HepG2 (cell line): ENCODE data around the gene UNC5CL. TPM values are rescaled to one million over a fixed set of nuclear protein-coding genes. Genes with fewer than 3 reads are reported as not detected.

ENCODE experiments used
- ELF1 ChIP-seq: sonication (generic); formaldehyde crosslinking; IDR thresholded peaks from 2 replicates; pipeline ENCODE4 v1.4.0; 2020; ENCODE audit warnings: missing genetic modification reagents
- IKZF4 ChIP-seq: sonication (generic); formaldehyde crosslinking; IDR thresholded peaks from 2 replicates; pipeline ENCODE4 v1.5.1; 2020; ENCODE audit warnings: borderline replicate concordance, mild to moderate bottlenecking, low read depth, missing genetic modification reagents; ENCODE audit errors: not compliant biosample characterization
- JDP2 ChIP-seq: sonication (generic); formaldehyde crosslinking; IDR thresholded peaks from 2 replicates; pipeline ENCODE4 v1.8.1; 2022; ENCODE audit warnings: missing genetic modification reagents, borderline replicate concordance
- MXI1 ChIP-seq: IDR thresholded peaks from 3 replicates; pipeline ENCODE4 v1.6.1; 2012; ENCODE audit warnings: low read depth, low read length, inconsistent platforms, borderline replicate concordance
- NPAS2 ChIP-seq: sonication (generic); formaldehyde crosslinking; IDR thresholded peaks from 2 replicates; pipeline ENCODE4 v1.8.0; 2022; ENCODE audit warnings: mild to moderate bottlenecking, missing genetic modification reagents, borderline replicate concordance
- NRL ChIP-seq: sonication (generic); formaldehyde crosslinking; IDR thresholded peaks from 2 replicates; pipeline ENCODE4 v1.5.0; 2020; ENCODE audit warnings: missing genetic modification reagents, mild to moderate bottlenecking, moderate library complexity, borderline replicate concordance
- POGK ChIP-seq: sonication (generic); formaldehyde crosslinking; conservative IDR thresholded peaks from 2 replicates; pipeline ENCODE4 v1.8.0; 2022; ENCODE audit warnings: mild to moderate bottlenecking, moderate library complexity, missing genetic modification reagents
- SOX5 ChIP-seq: IDR thresholded peaks from 2 replicates; pipeline ENCODE4 v1.6.1; 2016; ENCODE audit warnings: borderline replicate concordance
- SRF ChIP-seq: IDR thresholded peaks from 2 replicates; pipeline ENCODE4 v1.6.1; 2011; ENCODE audit warnings: mild to moderate bottlenecking, low read depth, low read length, moderate library complexity
- TRIM24 ChIP-seq: sonication (generic); formaldehyde crosslinking; IDR thresholded peaks from 2 replicates; pipeline ENCODE4 v1.8.0; 2022; ENCODE audit warnings: mild to moderate bottlenecking, missing genetic modification reagents
- ZFYVE20 ChIP-seq: sonication (generic); formaldehyde crosslinking; IDR thresholded peaks from 2 replicates; pipeline ENCODE4 v1.8.0; 2023; ENCODE audit warnings: low read depth, mild to moderate bottlenecking, moderate library complexity, missing genetic modification reagents, borderline replicate concordance
- ZHX2 ChIP-seq, 2 experiments: sonication (generic) in 1 of 2; formaldehyde crosslinking in 1 of 2; IDR thresholded peaks; 2 replicates each; pipeline versions ENCODE4 v1.6.1 to v1.9.0; 2014 to 2022; ENCODE audit warnings: antibody characterized with exemption in 1 of 2, borderline replicate concordance in 1 of 2, inconsistent platforms in 1 of 2, low read depth in 1 of 2, missing genetic modification reagents in 1 of 2
- ZMYM3 ChIP-seq: sonication (generic); formaldehyde crosslinking; IDR thresholded peaks from 2 replicates; pipeline ENCODE4 v1.5.1; 2020; ENCODE audit warnings: mild to moderate bottlenecking, missing genetic modification reagents
- ZNF512 ChIP-seq: sonication (generic); formaldehyde crosslinking; IDR thresholded peaks from 2 replicates; pipeline ENCODE4 v1.4.0; 2020; ENCODE audit warnings: mild to moderate bottlenecking, missing genetic modification reagents
- ZNF546 ChIP-seq: sonication (generic); formaldehyde crosslinking; conservative IDR thresholded peaks from 2 replicates; pipeline ENCODE4 v1.8.1; 2023; ENCODE audit warnings: mild to moderate bottlenecking, missing genetic modification reagents
- ZNF569 ChIP-seq: sonication (generic); formaldehyde crosslinking; IDR thresholded peaks from 2 replicates; pipeline ENCODE4 v1.5.0; 2020; ENCODE audit warnings: mild to moderate bottlenecking, missing genetic modification reagents, moderate library complexity, borderline replicate concordance
- ZNF772 ChIP-seq: sonication (generic); formaldehyde crosslinking; IDR thresholded peaks from 2 replicates; pipeline ENCODE4 v1.5.0; 2020; ENCODE audit warnings: mild to moderate bottlenecking, missing genetic modification reagents
- ZNF790 ChIP-seq: sonication (generic); formaldehyde crosslinking; IDR thresholded peaks from 2 replicates; pipeline ENCODE4 v1.8.0; 2022; ENCODE audit warnings: missing genetic modification reagents, mild to moderate bottlenecking, borderline replicate concordance
- polyA plus RNA-seq, 8 experiments: library from polyadenylated mRNA; depleted of rRNA in 3 of 8; stranded (reverse) in 7 of 8; unstranded in 1 of 8; fragments of >200 nt; fragmentation: Illumina TruSeq in 4 of 8; extraction: Trizol in 4 of 8; gene quantifications; 2 replicates each; pipeline versions ENCODE4 v1.2.1 to v1.2.3, GENCODE V29; 2011 to 2016; ENCODE audit warnings: low read depth in 4 of 8, missing spikeins in 1 of 8, mixed read lengths in 1 of 8; ENCODE audit not compliant: insufficient read depth in 1 of 8
- total RNA-seq, 5 experiments: library from RNA; depleted of rRNA; stranded (reverse); fragments of >200 nt; fragmentation: Illumina TruSeq; extraction: Trizol; gene quantifications; 2 replicates each; pipeline ENCODE4 v1.2.3, GENCODE V29; 2016; ENCODE audit warnings: low read depth in 1 of 5

UNC5CL gene
- total and polyA plus RNA-seq, 2 of the 13 experiments (the other 11 are each of a cell fraction or from before 2014, with no cell fraction given), result 2.4 to 2.5 TPM

GRCh38 chr6:41071923-41072835 is 33.2 kb upstream of the UNC5CL start, which contains the start of gene OARD1 (continued):
- peak; percentile 64; the same call in 1 of the 2 replicates for TF ChIP-seq ZNF772 (CRISPR knock-in tag)
- 0 out of 2 replicates have a peak, but pooled peaks have one; percentile 40 for TF ChIP-seq SRF
- TF ChIP-seq NPAS2 (CRISPR knock-in tag), result no peak
- TF ChIP-seq SOX5 (CRISPR knock-in tag), result peak; percentile 11; the same call in 1 of the 2 replicates
- TF ChIP-seq NRL (CRISPR knock-in tag), result no peak
- TF ChIP-seq IKZF4 (CRISPR knock-in tag), result no peak
- no peak for TF ChIP-seq ZMYM3 (CRISPR knock-in tag)
- 0 out of 2 replicates have a peak, but pooled peaks have one; percentile 23 for TF ChIP-seq ZNF790
- no peak for TF ChIP-seq POGK (CRISPR knock-in tag)
- TF ChIP-seq ELF1 (CRISPR knock-in tag), result peak; percentile 97
- TF ChIP-seq ZHX2 (IDR thresholded peaks at IDR 0.05; ENCODE audit: low read depth), result peak; percentile 84
- TF ChIP-seq ZHX2 (CRISPR knock-in tag; IDR thresholded peaks at IDR 0.05; ENCODE audit: borderline replicate concordance), result 0 out of 2 replicates have a peak, but pooled peaks have one; percentile 34
- no peak for TF ChIP-seq TRIM24 (CRISPR knock-in tag)
- no peak; the same call in 1 of the 2 replicates for TF ChIP-seq ZNF569 (CRISPR knock-in tag)
- TF ChIP-seq ZNF512, result no peak
- TF ChIP-seq MXI1, result peak; percentile 67; the same call in 1 of the 3 replicates
- TF ChIP-seq JDP2 (CRISPR knock-in tag), result no peak
- TF ChIP-seq ZFYVE20 (CRISPR knock-in tag), result no peak
- peak; percentile 95 for TF ChIP-seq ZNF546 (CRISPR knock-in tag)
